HepG2 (cell line): ENCODE results near the gene LYPD1. TPM values are rescaled to one million over a fixed set of nuclear protein-coding genes. Genes with fewer than 3 reads are reported as not detected.

ENCODE experiments used
- ATF1 ChIP-seq: IDR thresholded peaks from 2 replicates; pipeline ENCODE4 v1.6.1; 2016; ENCODE audit warnings: mild to moderate bottlenecking, control low read depth
- CEBPG ChIP-seq: IDR thresholded peaks from 2 replicates; pipeline ENCODE4 v1.6.1; 2016
- HNF4A ChIP-seq: sonication (generic); formaldehyde crosslinking; IDR thresholded peaks from 2 replicates; pipeline ENCODE4 v1.4.0; 2020; ENCODE audit warnings: missing genetic modification reagents
- HNRNPLL ChIP-seq: fragments of 200-400 bp; formaldehyde crosslinking; IDR thresholded peaks from 2 replicates; pipeline ENCODE4 v1.6.1; 2017; ENCODE audit warnings: mild to moderate bottlenecking, low read depth, low read length; ENCODE audit not compliant: poor library complexity, severe bottlenecking
- HOMEZ ChIP-seq: IDR thresholded peaks from 2 replicates; pipeline ENCODE4 v1.6.1; 2016; ENCODE audit warnings: low read depth
- KAT8 ChIP-seq: IDR thresholded peaks from 2 replicates; pipeline ENCODE4 v1.6.1; 2016; ENCODE audit warnings: missing genetic modification reagents, missing compliant biosample characterization
- LCORL ChIP-seq, 2 experiments: fragments of 450-650 bp in 1 of 2; sonication (generic) in 1 of 2; formaldehyde crosslinking in 1 of 2; IDR thresholded peaks; 2 replicates each; pipeline versions ENCODE4 v1.5.0 to v1.6.1; 2017 to 2020; ENCODE audit warnings: antibody characterized with exemption in 1 of 2, missing genetic modification reagents in 1 of 2
- NCOA5 ChIP-seq: sonication (generic); formaldehyde crosslinking; IDR thresholded peaks from 2 replicates; pipeline ENCODE4 v1.4.0; 2020; ENCODE audit warnings: missing genetic modification reagents
- NCOR1 ChIP-seq: fragments of 200-600 bp; sonication (generic); IDR thresholded peaks from 2 replicates; pipeline ENCODE4 v1.7.0; 2017; ENCODE audit warnings: antibody characterized with exemption, low read length, borderline replicate concordance
- RFXANK ChIP-seq: IDR thresholded peaks from 2 replicates; pipeline ENCODE4 v1.6.1; 2016
- SMC3 ChIP-seq: IDR thresholded peaks from 2 replicates; pipeline ENCODE4 v1.6.1; 2011; ENCODE audit warnings: low read length, improper control_type of control experiment
- SYNCRIP ChIP-seq: fragments of 200-400 bp; formaldehyde crosslinking; IDR thresholded peaks from 2 replicates; pipeline ENCODE4 v1.6.1; 2018; ENCODE audit warnings: mild to moderate bottlenecking, low read depth, low read length; ENCODE audit not compliant: insufficient read depth
- TEAD3 ChIP-seq: optimal IDR thresholded peaks from 2 replicates; pipeline ENCODE3; 2016; ENCODE audit warnings: borderline replicate concordance
- ZNF234 ChIP-seq: sonication (generic); formaldehyde crosslinking; conservative IDR thresholded peaks from 2 replicates; pipeline ENCODE4 v1.5.1; 2020; ENCODE audit warnings: mild to moderate bottlenecking, missing genetic modification reagents
- ZNF589 ChIP-seq: sonication (generic); formaldehyde crosslinking; conservative IDR thresholded peaks from 2 replicates; pipeline ENCODE4 v1.8.0; 2022; ENCODE audit warnings: mild to moderate bottlenecking, moderate library complexity, missing genetic modification reagents
- ZNF691 ChIP-seq: sonication (generic); formaldehyde crosslinking; IDR thresholded peaks from 2 replicates; pipeline ENCODE4 v1.4.0; 2020; ENCODE audit warnings: missing genetic modification reagents, low read depth, mild to moderate bottlenecking, borderline replicate concordance
- ZSCAN21 ChIP-seq: sonication (generic); formaldehyde crosslinking; IDR thresholded peaks from 2 replicates; pipeline ENCODE4 v1.8.0; 2022; ENCODE audit warnings: mild to moderate bottlenecking, missing genetic modification reagents, moderate library complexity, borderline replicate concordance
- polyA plus RNA-seq, 8 experiments: library from polyadenylated mRNA; depleted of rRNA in 3 of 8; stranded (reverse) in 7 of 8; unstranded in 1 of 8; fragments of >200 nt; fragmentation: Illumina TruSeq in 4 of 8; extraction: Trizol in 4 of 8; gene quantifications; 2 replicates each; pipeline versions ENCODE4 v1.2.1 to v1.2.3, GENCODE V29; 2011 to 2016; ENCODE audit warnings: low read depth in 4 of 8, missing spikeins in 1 of 8, mixed read lengths in 1 of 8; ENCODE audit not compliant: insufficient read depth in 1 of 8
- total RNA-seq, 5 experiments: library from RNA; depleted of rRNA; stranded (reverse); fragments of >200 nt; fragmentation: Illumina TruSeq; extraction: Trizol; gene quantifications; 2 replicates each; pipeline ENCODE4 v1.2.3, GENCODE V29; 2016; ENCODE audit warnings: low read depth in 1 of 5
- TF ChIP-seq, protein P1 (sequence below): sonication (generic); formaldehyde crosslinking; IDR thresholded peaks from 2 replicates; pipeline ENCODE4 v1.5.1; 2020; ENCODE audit warnings: mild to moderate bottlenecking, moderate library complexity, missing genetic modification reagents
- TF ChIP-seq, protein P2 (sequence below): IDR thresholded peaks from 2 replicates; pipeline ENCODE4 v1.6.1; 2016
- TF ChIP-seq, protein P3 (sequence below): sonication (generic); formaldehyde crosslinking; IDR thresholded peaks from 2 replicates; pipeline ENCODE4 v1.5.1; 2020; ENCODE audit warnings: missing genetic modification reagents, mild to moderate bottlenecking, borderline replicate concordance
- TF ChIP-seq, protein P4 (sequence below): sonication (generic); formaldehyde crosslinking; IDR thresholded peaks from 2 replicates; pipeline ENCODE4 v1.5.0; 2020; ENCODE audit warnings: missing genetic modification reagents

Gene LYPD1
- total and polyA plus RNA-seq, 2 of the 13 experiments (the other 11 are each of a cell fraction or from before 2014, with no cell fraction given) = not detected

DNA sequence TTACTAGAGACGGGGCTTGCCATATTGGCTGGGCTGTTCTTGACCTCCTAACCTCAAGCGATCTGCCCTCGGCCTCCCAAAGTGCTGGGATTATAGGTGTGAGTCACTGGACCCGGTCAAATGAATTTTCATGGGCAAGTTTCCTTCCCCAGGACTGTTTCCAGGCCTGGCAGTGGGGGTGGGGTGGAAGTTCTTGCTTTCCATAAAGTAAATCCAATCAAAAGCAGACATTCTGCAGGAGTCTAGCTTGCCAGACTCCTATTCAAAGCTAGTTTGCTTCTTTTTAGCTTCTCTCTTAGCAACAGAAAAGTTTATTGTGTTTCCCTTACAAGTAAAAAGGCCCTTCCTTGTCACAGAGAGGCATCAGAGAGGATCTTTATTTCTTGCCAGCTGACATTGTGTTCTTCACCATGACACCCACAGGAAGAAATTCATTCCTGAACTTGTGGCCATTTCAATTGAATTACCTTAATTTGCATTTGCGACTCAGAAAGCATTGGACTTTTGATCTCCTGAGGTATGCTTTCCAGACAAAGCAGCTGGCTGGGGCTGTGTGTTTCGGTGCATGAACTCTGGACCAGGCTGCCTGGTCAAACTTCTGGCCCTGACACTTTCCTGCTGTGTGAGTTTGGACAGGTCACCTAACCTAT lies 37.9 kb downstream of the LYPD1 start (continued):
- TF ChIP-seq HOMEZ (CRISPR knock-in tag) (no peak), TEAD3 (CRISPR knock-in tag) (peak; percentile 81), NCOA5 (CRISPR knock-in tag) (no peak), ATF1 (CRISPR knock-in tag) (no peak), NCOR1 (peak; percentile 85; the same call in 1 of the 2 replicates), KAT8 (CRISPR knock-in tag) (no peak), RFXANK (CRISPR knock-in tag) (no peak), ZNF234 (CRISPR knock-in tag) (no peak), SYNCRIP (no peak), ZNF691 (CRISPR knock-in tag) (no peak), HNRNPLL (no peak), LCORL (IDR thresholded peaks at IDR 0.05) (no peak), LCORL (CRISPR knock-in tag; IDR thresholded peaks at IDR 0.05) (peak; percentile 77), ZNF589 (CRISPR knock-in tag) (no peak), ZSCAN21 (CRISPR knock-in tag) (no peak), CEBPG (no peak), HNF4A (CRISPR knock-in tag) (peak; percentile 96), SMC3 (no peak)
- TF ChIP-seq, protein P1, sequence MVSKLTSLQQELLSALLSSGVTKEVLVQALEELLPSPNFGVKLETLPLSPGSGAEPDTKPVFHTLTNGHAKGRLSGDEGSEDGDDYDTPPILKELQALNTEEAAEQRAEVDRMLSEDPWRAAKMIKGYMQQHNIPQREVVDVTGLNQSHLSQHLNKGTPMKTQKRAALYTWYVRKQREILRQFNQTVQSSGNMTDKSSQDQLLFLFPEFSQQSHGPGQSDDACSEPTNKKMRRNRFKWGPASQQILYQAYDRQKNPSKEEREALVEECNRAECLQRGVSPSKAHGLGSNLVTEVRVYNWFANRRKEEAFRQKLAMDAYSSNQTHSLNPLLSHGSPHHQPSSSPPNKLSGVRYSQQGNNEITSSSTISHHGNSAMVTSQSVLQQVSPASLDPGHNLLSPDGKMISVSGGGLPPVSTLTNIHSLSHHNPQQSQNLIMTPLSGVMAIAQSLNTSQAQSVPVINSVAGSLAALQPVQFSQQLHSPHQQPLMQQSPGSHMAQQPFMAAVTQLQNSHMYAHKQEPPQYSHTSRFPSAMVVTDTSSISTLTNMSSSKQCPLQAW (CRISPR knock-in tag) = 0 out of 2 replicates have a peak, but pooled peaks have one; percentile 12
- TF ChIP-seq, protein P2, sequence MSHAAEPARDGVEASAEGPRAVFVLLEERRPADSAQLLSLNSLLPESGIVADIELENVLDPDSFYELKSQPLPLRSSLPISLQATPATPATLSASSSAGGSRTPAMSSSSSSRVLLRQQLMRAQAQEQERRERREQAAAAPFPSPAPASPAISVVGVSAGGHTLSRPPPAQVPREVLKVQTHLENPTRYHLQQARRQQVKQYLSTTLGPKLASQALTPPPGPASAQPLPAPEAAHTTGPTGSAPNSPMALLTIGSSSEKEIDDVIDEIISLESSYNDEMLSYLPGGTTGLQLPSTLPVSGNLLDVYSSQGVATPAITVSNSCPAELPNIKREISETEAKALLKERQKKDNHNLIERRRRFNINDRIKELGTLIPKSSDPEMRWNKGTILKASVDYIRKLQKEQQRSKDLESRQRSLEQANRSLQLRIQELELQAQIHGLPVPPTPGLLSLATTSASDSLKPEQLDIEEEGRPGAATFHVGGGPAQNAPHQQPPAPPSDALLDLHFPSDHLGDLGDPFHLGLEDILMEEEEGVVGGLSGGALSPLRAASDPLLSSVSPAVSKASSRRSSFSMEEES = 0 out of 2 replicates have a peak, but pooled peaks have one; percentile 41
- TF ChIP-seq, protein P3, sequence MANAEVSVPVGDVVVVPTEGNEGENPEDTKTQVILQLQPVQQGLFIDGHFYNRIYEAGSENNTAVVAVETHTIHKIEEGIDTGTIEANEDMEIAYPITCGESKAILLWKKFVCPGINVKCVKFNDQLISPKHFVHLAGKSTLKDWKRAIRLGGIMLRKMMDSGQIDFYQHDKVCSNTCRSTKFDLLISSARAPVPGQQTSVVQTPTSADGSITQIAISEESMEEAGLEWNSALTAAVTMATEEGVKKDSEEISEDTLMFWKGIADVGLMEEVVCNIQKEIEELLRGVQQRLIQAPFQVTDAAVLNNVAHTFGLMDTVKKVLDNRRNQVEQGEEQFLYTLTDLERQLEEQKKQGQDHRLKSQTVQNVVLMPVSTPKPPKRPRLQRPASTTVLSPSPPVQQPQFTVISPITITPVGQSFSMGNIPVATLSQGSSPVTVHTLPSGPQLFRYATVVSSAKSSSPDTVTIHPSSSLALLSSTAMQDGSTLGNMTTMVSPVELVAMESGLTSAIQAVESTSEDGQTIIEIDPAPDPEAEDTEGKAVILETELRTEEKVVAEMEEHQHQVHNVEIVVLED (CRISPR knock-in tag) = 0 out of 2 replicates have a peak, but pooled peaks have one; percentile 24
- TF ChIP-seq, protein P4, sequence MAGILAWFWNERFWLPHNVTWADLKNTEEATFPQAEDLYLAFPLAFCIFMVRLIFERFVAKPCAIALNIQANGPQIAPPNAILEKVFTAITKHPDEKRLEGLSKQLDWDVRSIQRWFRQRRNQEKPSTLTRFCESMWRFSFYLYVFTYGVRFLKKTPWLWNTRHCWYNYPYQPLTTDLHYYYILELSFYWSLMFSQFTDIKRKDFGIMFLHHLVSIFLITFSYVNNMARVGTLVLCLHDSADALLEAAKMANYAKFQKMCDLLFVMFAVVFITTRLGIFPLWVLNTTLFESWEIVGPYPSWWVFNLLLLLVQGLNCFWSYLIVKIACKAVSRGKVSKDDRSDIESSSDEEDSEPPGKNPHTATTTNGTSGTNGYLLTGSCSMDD (CRISPR knock-in tag) = no peak
